Measurements from ENCODE around the gene PCDHGB4. TPM values are rescaled to one million over a fixed set of nuclear protein-coding genes. Genes with fewer than 3 reads are reported as not detected.

PCDHGB4 gene
- total RNA-seq, 1 donor from 2014 or later, result 2.1 TPM

DNA sequence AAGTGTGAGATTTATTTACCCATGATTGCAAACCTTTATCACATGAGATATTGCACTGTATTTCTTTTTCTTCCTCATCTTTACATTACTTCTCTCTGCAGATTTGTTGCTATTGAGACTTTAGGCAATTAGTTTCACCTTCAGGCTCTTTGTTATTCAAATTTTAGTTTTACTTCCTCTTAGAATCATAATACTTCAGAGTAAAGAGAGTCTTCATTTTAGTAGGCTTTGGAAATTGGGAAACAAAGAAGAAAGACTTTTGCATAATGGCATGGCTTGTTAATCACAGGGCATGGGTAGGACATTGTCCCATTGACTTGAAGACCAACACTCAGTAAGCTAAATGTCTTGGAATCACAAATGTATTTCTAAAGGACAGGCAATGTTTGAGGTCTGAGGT, 24.8 kb upstream of the PCDHGB4 start:
- no peak for FAIRE-seq
- no peaks in the 10 kb centered on the region for H3K36me3 ChIP-seq (ENCODE audit: control insufficient read depth, insufficient read depth, low read length)

GRCh38 chr5:141363952-141364660, 23.4 kb upstream of the PCDHGB4 start, which contains the start of gene PCDHGA5:
TSS of gene PCDHGA5 (plus strand) at chr5:141364162. CDS start at chr5:141364331, 169 bp downstream.
- H3K36me3 ChIP-seq (ENCODE audit: control insufficient read depth, insufficient read depth, low read length), result no peaks in the 10 kb centered on the region
- FAIRE-seq (no peak), DNase-seq (ENCODE audit: low read depth) (no peak)
- no peak for TF ChIP-seq CTCF (IDR thresholded peaks at IDR 0.05; ENCODE audit: insufficient read depth, low read length, severe bottlenecking)
- peaks cover 25% of the 10 kb centered on the region for H3K27me3 ChIP-seq (ENCODE audit: control insufficient read depth, insufficient read depth, low read length)
- H3K4me3 ChIP-seq (ENCODE audit: low read depth, low read length), result no peak within 1 kb of the TSS

More for the DNA sequence above, 24.8 kb upstream of the PCDHGB4 start:
- DNase-seq (ENCODE audit: low read depth), result no peak
- TF ChIP-seq CTCF (IDR thresholded peaks at IDR 0.05; ENCODE audit: insufficient read depth, low read length, severe bottlenecking), result no peak
- Histone ChIP-seq H3K4me3 (ENCODE audit: low read depth, low read length) (no peak overlapping the region), H3K27me3 (ENCODE audit: control insufficient read depth, insufficient read depth, low read length) (peaks cover 25% of the 10 kb centered on the region)

DNA sequence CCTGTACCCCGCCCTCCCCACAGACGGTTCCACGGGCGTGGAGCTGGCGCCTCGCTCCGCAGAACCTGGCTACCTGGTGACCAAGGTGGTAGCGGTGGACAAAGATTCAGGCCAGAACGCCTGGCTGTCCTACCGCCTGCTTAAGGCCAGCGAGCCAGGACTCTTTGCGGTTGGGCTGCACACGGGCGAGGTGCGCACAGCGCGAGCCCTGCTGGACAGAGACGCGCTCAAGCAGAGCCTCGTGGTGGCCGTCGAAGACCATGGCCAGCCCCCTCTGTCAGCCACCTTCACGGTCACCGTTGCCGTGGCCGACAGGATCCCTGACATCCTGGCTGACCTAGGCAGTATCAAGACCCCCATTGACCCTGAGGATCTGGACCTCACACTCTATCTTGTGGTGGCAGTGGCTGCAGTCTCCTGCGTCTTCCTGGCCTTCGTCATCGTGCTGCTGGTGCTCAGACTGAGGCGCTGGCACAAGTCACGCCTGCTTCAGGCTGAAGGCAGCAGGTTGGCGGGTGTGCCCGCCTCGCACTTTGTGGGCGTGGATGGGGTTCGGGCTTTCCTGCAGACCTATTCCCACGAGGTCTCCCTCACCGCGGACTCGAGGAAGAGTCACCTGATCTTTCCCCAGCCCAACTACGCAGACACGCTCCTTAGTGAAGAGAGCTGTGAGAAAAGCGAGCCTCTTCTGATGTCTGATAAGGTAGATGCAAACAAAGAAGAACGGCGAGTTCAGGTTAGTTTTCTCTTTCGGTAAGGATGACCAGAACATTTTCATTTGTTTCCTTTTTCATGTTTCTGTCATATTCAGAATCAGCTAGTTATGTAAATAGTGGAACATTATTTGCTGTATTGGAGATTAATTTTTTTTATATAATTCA, 21.2 kb upstream of the PCDHGB4 start:
- FAIRE-seq (no peak), DNase-seq (ENCODE audit: low read depth) (no peak)
- Histone ChIP-seq H3K4me3 (ENCODE audit: low read depth, low read length) (no peak overlapping the region), H3K27me3 (ENCODE audit: control insufficient read depth, insufficient read depth, low read length) (peaks cover 24% of the 10 kb centered on the region), H3K36me3 (ENCODE audit: control insufficient read depth, insufficient read depth, low read length) (no peaks in the 10 kb centered on the region)
- TF ChIP-seq CTCF (IDR thresholded peaks at IDR 0.05; ENCODE audit: insufficient read depth, low read length, severe bottlenecking), result no peak

- peak; percentile 31 for TF ChIP-seq CTCF (IDR thresholded peaks at IDR 0.05; ENCODE audit: insufficient read depth, low read length, severe bottlenecking)
- Histone ChIP-seq H3K4me3 (ENCODE audit: low read depth, low read length) (peak within 1 kb of the TSS; percentile 19), H3K36me3 (ENCODE audit: control insufficient read depth, insufficient read depth, low read length) (no peaks in the 10 kb centered on the region), H3K27me3 (ENCODE audit: control insufficient read depth, insufficient read depth, low read length) (peaks cover 20% of the 10 kb centered on the region)
- FAIRE-seq (peak; percentile 18), DNase-seq (ENCODE audit: low read depth) (peak; percentile 29)
Observed at GRCh38 chr5:141369994-141370848, 17.3 kb upstream of the PCDHGB4 start, which contains the start of gene PCDHGB3. TSS of gene PCDHGB3 (plus strand) at chr5:141370242. CDS start at chr5:141370395, 153 bp downstream.

All from bronchial epithelial cell (primary cell).